IPS-11a (cell line): Measurements from ENCODE around the gene NEDD4L.

Experiments used
- H3K4me3 ChIP-seq: one replicate; pipeline ENCODE4 v1.5.1; 2013; ENCODE audit warnings: low read depth, low read length, control low read depth

Gene NEDD4L

DNA sequence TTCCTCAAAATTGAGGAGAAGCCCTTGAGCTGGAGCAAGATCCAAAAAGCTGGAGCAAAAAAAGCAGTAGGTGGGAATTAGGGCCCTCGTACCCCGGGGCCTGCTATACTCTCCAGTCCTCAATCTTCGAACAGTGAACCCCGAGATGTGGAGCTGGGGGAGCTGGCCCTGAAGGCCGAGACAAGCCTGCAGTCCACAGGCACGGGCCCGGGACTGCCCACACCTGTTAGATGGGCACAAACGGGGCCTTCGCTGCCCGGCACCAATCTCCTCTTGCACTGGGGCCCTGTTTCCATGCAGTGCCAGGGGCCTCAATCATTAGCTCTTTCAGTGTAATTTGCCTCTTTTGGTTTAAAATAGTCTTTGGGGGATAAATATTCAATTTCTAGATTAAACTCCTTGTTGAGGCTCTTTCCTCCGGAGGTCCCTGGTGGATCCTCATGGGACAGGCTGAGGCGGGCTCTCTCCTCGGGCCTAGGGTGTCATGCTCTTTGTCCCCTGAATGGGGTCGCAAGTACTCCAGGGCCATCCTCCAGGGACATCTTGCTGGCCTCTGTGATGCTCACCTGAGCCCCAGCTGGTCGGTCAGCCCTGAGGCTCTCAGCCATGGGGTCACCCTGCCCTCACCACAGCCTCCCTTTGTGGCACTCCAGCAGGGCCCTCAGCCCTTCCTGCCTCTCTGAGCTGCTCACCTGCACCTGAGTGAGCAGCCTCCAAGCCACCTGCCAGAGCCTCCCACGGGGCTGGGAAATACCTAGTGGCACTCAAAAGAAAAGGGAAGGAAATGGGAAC is 361.3 kb downstream of the NEDD4L start:
- H3K4me3 ChIP-seq = no peak overlapping the region

DNA sequence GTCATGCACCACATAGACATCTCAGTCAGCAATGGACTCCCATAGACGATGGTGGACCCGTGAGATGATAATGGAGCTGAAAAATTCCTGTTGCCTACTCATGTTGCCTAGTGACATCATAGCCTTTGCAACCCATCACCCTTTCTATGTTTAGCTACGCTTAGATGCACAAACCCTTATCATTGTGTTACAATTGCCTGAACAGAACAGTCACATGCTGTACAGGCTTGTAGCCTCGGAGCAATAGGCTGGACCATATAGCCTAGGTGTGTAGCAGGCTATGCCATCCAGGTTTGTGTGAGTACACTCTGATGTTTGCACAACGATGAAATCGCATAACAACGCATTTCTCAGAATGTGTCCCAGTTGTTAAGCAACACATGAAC is 363.2 kb downstream of the NEDD4L start:
- H3K4me3 ChIP-seq = no peak overlapping the region

DNA sequence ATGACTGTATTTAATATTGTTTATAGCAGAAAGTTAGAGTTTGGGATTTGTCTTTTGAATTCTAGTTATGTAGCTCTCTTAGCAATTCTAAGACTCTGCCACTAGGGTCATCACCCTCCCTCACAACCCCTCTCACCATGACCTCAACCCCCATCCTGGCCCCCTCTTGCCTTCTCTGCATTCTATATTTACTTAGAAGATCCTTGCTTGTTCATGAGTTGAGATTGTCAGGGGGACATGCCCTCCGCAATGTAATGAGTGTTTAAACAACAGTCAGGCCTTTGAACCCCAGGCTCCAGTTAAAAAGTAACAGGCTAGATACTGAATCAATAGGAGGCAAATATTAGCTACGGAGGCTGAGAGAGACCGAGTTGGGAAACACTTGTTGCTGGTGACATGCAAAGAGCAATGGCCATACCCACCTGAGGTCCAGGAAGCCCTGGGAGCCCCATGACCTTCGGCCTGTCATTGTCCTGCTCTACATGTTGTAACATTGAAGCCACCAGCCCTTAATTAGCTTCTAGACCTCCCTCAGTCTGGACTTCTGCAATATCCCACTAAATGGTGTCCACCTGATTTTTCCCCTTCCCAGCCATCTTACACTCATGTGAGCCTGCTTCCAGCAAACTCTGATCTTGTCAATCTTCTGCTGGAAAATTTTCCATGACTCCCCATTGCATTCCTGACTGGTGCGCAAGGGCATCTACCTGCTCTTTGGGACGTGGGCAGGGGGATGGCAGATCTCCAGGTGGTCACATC is 363.8 kb downstream of the NEDD4L start:
- no peak overlapping the region for H3K4me3 ChIP-seq

DNA sequence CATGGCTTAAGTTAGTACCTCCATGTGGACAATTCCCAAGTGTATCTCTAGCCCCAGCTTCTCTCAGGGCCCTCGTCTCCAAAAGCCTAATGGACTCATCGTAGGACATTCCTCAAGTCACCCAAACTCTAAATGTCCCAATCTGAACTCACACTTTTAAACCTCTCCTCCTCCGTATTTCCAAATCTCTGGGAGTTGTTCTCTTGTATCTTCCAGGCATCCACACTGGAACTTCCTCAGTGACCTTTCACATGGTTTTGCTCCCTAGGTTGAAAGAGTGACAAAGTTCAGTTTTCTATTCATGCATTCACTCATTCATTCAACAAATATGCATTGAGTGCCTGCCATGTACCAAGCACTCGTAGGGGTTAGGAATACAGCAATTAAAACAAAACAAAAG is 364.6 kb downstream of the NEDD4L start:
- H3K4me3 ChIP-seq = no peak overlapping the region

DNA sequence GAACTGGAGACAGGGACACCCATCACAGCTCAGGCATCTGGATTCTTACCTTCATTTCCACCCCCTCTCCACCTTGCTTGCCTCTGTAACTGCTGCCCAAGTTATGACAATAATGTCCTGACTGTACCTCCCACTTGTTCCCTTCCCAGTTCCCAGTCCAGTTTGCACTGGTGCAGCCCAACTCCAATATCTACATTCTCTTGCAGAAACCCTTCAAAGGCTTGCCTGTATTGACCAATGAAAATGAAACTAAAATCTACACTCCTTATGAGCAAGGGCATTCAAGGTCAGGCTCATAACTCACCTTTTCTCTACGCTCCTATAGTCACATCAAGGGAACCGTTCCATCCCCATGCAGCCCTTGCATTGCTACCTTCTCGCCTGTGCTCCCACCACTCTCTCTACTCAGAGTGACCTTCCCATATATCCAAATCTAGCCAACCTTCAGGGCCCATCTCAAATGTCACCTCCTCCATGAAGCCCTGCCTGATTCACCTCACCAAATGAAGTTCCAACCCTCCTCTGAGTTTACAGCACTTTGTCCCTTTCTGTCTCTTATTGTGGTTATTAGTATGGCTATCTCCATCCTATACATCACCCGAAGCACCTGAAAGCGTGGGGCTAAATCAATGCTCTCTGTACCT is 365.9 kb downstream of the NEDD4L start:
- no peak overlapping the region for H3K4me3 ChIP-seq

DNA sequence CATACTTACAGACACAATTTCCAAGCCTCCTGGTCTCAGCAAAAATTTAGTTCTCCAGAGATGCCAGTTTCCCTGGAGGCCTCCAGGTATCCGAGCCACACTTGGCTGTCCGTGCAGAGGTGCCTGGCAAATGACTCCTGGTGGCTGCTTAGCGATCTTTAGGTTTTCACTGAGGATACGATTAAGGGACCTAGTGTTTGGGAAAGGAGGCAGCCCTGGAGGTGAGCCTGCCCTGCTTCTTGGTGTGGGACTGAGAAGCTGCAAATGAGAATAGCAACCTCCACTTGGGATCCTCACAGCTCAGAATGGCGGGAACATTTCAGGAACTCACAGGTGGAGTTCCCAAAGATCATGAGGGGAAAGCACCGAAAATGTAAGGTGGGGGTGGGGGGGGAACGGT is 367.3 kb downstream of the NEDD4L start:
- H3K4me3 ChIP-seq = no peak overlapping the region

DNA sequence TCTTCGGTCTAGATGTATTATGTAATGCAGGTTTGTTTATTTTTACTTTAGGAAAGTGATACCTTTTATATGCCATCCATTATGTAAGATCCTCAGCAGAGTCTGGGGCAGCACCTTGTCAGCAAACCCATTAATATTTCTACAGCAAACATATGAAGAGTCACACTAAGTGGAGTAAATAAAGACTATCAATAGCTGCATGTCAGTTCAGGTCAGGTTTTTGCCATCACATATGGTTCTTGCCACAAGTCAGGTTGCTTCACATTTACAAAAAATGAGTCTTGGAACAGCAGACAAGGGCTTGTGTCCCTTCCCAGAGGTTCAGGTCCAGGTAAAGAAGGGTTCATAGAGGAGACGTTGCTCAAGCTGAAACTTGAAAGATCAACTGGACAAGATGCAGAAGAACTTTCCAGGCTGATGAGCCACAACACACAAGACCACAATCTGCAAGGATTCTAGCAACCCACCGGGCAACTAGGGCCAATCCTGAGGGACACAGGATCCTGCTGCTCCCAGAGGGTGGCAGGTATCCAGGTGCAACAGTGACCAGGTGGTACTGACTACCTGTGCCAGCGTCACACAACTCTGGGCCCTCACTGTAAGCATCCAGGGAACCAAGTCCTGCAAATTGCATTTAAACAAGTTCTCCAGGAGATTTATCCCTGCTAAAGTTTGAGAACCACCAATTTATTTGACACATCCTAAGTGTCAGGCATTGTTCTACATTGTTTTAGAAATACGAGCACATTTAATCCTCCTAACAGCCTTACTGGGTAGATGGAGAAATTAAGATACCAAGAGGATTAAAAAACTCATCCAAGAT is 369.0 kb downstream of the NEDD4L start:
- H3K4me3 ChIP-seq = no peak overlapping the region

DNA sequence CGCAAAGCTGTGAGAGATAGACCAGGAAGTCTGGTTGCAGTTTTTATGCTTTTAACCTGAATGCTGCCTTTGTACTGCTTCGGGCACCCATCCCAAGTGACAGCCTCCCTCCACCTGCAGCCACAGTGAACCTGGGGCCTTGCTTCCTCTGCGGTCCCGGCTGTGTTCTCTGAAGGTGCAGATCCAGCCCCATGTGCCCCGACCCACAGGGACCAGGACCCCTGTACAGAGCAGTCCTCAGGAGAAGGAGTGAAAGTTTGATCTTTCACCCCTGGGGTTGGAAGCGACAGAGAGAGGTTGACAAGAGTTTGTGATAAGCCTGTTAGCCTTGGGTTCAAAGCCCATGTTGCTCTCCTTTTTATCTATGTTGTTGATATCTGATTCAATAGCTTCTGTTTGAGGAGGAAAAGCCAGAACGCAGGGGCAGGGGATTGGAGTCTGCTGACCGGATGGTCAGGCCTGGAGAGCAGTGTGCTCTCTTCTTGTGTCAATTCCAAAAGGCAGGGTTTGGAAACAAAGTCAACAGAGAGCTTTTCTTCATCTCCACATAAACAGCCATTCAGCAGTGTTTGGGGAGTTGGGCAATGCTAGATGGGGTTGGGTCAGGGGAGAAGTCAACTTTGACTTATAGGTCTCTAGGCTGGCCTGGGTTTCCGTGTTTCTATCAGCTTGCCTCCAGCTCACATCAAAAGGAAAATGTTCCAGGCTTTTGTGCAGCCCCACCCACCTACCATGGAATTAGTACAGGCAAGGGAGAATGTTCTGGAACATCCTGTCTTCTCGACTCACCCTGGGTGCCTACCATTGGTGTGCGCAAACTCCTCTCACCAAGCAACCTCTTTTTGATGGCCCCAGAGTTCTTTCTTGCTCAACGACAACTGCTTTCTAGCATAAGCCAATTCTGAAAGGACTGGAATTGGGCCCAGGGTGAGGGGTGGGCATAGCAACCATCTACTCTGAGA is 369.9 kb downstream of the NEDD4L start:
- no peak overlapping the region for H3K4me3 ChIP-seq

DNA sequence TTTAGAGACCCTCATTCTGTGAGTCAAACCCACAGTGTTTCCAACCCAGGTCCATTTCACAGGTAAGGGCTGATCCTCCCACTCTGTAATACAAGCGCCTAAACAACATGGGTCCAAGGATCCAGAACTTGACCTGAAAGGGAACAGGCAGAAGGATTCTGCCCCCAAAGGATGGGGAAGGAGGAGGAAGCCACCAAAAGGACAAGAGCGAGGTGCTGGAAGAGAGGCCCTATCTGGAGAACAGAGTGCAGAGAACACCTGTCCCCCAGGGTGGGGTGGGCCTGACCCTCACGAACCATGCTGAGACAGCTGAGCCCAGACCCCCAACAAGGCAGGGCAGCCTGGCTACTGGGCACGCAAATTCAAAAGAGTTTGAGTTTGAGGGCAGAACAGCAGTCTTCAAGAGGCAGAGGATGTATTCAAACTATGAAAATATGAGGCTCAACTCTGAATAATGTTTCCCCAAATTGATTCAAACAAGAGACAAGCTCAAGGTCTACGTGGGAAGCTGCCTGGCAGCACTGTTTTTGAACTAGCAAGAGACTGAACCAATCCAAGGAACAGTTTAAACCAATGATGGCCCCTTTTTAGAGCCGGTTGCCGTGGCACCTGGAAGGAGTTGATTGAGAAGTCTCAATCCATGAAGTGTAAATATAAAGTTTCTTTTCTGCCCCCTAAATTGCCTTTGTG is 372.1 kb downstream of the NEDD4L start:
- no peak overlapping the region for H3K4me3 ChIP-seq

DNA sequence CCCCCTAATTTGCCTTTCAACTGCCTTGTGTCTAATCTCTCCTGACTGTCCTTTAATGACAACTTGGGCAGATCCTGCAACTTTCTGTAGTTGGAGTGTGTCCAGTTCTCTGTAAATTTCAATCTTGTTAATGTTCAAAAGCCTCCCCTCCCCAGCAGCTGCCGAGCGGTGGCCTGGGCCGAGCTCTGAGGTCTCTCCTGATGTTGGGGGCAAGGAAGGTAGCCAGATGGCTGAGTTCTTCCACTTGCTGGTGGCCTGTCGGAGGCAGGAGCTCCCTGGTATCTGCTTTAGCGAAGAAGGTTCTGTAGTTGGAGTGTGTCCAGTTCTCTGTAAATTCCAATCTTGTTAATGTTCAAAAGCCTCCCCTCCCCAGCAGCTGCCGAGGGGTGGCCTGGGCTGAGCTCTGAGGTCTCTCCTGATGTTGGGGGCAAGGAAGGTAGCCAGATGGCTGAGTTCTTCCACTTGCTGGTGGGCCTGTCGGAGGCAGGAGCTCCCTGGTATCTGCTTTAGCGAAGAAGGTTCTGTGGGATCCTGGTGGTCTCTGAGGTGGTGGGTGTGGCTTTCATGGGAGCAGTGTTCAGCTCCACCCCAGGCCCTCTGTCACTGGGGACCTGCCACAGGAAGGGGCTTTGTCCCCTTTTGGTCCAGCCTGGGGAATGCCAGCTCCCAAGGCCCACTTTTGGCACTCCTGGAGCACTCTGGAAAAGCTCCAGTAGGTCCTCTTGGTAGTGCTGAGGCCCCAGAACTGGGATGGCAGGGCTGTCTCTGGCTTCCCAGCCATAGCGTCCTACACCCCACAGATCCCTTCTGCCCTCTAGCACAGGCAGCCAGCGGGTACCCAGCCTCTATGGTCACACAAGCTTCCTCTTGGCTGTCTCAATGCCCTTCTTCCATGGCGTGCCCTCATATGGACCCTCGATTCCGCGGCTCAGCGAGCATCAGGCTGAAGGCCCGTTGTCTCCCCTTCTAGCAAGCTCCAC is 373.0 kb downstream of the NEDD4L start:
- no peak overlapping the region for H3K4me3 ChIP-seq

DNA sequence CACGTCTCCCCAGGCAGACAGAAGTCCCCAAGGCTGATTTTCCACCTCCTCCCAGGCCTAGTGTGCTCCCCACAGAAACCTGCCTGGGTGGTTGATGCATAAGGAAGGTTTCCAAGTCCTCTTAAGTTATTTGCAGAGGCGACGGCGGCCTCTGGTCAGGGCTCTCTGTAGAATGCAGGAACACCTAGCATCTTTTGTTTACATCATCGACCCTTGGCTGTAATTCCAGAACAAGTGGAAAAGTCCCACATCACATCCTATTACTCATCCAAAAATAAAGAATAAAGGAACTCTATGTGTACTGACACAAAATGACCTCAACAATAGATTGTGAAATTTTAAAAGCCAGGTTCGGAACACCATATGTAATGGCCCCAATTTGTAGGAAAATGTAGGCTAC is 373.7 kb downstream of the NEDD4L start:
- H3K4me3 ChIP-seq = no peak overlapping the region

DNA sequence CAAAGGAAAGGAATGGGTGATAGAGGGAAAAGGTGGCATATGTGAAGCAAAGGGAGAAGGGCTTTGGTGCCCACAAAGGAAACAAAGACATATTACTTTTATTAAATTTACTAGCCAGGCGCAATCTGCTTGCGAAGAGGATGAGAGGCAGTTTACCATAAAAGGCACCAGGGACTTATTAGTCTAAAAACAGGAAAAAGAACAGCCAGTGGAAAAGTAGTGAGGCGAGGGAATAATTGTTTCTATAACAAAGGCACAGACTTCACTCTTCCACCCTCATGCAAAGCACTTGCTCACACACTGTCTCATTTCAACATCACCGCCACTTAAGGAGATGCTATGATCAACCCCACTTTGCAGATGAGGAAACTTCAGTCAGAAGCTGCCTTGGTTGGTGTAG is 374.3 kb downstream of the NEDD4L start:
- H3K4me3 ChIP-seq = no peak overlapping the region

DNA sequence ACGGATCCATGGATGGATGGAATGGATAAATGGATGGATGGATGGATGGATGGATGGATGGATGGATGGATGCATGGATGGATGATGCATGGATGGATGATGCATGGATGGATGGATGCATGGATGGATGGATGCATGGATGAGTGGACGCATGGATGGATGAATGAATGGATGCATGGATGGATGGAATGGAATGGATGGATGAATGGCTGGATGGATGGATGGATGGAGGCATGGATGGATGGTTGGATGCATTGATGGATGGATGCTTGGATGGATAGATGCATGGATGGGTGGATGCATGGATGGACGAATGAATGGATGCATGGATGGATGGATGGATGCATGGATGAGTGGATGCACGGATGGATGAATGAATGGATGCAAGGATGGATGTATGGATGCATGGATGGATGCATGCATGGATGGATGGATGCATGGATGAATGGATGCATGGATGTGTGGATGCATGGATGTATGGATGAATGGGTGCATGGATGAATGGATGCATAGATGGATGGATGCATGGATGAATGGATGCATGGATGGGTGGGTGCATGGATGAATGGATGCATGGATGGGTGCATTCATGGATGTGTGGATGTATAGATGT is 375.7 kb downstream of the NEDD4L start:
- no peak overlapping the region for H3K4me3 ChIP-seq

DNA sequence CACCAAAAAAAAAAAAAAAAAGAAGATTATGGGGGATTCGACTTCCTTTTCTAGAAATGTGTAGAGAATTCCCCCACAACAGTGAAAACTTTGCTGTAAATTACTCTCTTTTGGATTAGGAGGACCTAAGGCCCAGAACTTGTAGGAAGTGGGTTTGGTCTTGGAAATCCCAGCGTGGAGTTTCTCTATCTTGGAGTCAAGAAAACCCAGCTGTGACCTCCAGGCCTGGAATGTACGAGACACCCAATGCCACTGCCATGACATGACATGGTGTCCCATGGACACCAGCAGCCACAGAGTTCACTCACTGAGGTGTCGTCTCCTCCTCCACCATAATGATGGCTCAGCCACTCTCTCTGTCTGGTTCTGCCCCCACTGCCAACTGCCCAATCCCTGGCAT is 382.6 kb downstream of the NEDD4L start:
- H3K4me3 ChIP-seq = no peak overlapping the region

DNA sequence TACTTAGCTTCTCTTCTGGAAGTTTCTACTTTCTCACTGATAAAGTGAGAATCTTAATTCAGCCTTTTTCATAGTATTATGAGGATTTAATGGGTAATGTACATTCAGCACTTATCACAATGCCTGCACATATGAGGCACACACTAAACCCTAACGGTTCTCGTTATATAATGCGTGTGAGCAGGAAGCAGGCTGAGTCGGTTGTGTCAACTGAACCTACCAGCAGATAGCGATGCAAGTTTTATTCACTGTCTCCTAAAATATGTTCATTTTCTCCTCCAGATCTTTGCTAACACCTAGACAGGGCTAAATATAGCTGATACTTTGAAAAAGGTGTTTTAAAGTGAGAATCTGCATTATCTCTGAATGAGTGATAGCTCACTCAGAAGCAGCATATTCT is 383.3 kb downstream of the NEDD4L start:
- H3K4me3 ChIP-seq = no peak overlapping the region

DNA sequence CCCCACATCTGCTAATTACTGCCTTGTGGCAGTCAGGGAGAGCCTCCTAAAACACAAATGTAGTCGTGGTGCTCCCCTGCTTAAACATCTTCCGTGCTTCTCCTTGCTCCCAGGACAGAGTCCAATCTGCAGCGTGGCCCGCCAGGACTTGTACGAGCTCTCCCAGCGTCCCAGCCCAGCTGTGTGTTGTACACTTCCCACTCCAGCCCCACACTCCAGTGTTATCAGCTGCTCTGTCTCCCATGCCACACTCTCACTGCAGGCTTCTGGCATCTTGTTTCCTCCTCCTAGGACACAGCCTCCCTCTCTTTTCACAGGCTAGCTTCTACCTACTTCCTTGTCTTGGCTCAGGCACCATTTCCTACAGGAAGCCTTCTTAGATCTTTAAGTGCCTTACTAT is 385.4 kb downstream of the NEDD4L start:
- H3K4me3 ChIP-seq = no peak overlapping the region

DNA sequence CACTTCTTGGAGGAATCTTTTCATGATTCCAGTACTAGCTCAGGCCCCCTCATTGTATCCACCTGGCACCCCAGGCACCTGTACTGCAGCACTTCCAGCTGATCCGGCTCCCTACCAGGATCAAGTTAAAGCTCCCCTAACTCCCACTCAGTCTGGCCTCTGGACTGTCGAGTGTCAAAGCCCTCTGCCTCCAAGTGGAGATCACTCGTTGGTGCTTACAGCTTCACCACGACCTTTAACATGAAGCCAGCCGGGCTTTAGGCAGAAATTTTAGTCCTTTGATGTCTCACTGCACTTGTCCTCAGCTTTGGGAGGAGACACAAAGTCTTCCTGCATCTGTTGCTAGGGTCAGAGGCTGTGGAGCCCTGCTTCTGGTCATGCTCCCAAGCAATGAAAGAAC is 387.2 kb downstream of the NEDD4L start:
- H3K4me3 ChIP-seq = no peak overlapping the region
